HepG2 (cell line): ENCODE results near the gene SMIM38. TPM values are rescaled to one million over a fixed set of nuclear protein-coding genes. Genes with fewer than 3 reads are reported as not detected.

Experiments used
- ATAC-seq: fragments of 200-7000 bp; cut with Tn5 transposase; 3 replicates; pipeline ENCODE4 v1.9.1; 2020; ENCODE audit warnings: mild to moderate bottlenecking, moderate library complexity
- BruUV-seq: library from RNA; stranded (reverse); fragments of 400-500 nt; replicated peaks from 2 replicates; lab custom pipeline; 2021; lab: Mats Ljungman, UMichigan
- CTCF ChIA-PET: fragments of 300-600 bp; formaldehyde crosslinking; extraction: SDS; loops from one replicate; lab custom pipeline; 2021; ENCODE audit warnings: low total read pairs, inconsistent platforms, low intra/inter-chr PET ratio; lab: Yijun Ruan, JAX
- POLR2A ChIA-PET: fragments of 350-600 bp; sonication (Branson Sonifier 250); formaldehyde crosslinking; loops from one replicate; lab custom pipeline; 2020; ENCODE audit warnings: antibody characterized with exemption, inconsistent platforms; lab: Yijun Ruan, JAX
- DNase-seq: peaks from one replicate; pipeline ENCODE4 v3.0.0-alpha.2; 2015; ENCODE audit warnings: low spot score
- FAIRE-seq: peaks from 3 replicates; lab custom pipeline; 2011; peaks lifted over from hg19 to GRCh38; lab: Jason Lieb, UNC
- H2AFZ ChIP-seq: one replicate; pipeline ENCODE4 v1.6.1; 2011; ENCODE audit warnings: low read length, inconsistent platforms
- H3K27ac ChIP-seq: fragments of 300-600 bp; 3 replicates; pipeline ENCODE4 v1.8.0; 2011; ENCODE audit warnings: mixed run types, mild to moderate bottlenecking, mixed read lengths, low read length, inconsistent platforms; ENCODE audit not compliant: insufficient read depth; ENCODE audit errors: extremely low read length
- H3K27me3 ChIP-seq, 2 experiments: fragments of 200-600 bp in 1 of 2; 2 replicates in 1 of 2; 3 replicates in 1 of 2; pipeline versions ENCODE4 v1.6.0 to v1.8.0; 2011; ENCODE audit warnings: low read length in 2 of 2, mild to moderate bottlenecking in 2 of 2, moderate library complexity in 2 of 2, inconsistent platforms in 1 of 2; ENCODE audit not compliant: insufficient read depth in 2 of 2, control insufficient read depth in 1 of 2
- H3K36me3 ChIP-seq, 2 experiments: fragments of 200-600 bp in 1 of 2; replicated peaks in 1 of 2; 2 replicates in 1 of 2; 3 replicates in 1 of 2; pipeline versions ENCODE4 v1.5.1 to v1.8.0; 2011; ENCODE audit warnings: low read length in 2 of 2, inconsistent platforms in 1 of 2; ENCODE audit not compliant: insufficient read depth in 2 of 2, control insufficient read depth in 1 of 2
- H3K4me1 ChIP-seq: 2 replicates; pipeline ENCODE4 v1.5.1; 2012; ENCODE audit warnings: low read length, inconsistent platforms; ENCODE audit not compliant: insufficient read depth
- H3K4me2 ChIP-seq: 2 replicates; pipeline ENCODE4 v1.6.0; 2011; ENCODE audit warnings: low read depth, low read length, inconsistent platforms
- H3K4me3 ChIP-seq, 3 experiments: fragments of 200-600 bp in 1 of 3; sonication (generic), shearing (Covaris generic) in 1 of 3; replicated peaks in 1 of 3; 2 replicates each; pipeline ENCODE4 v1.5.1; 2011 to 2016; ENCODE audit warnings: low read length in 3 of 3, inconsistent platforms in 2 of 3, low read depth in 2 of 3, mild to moderate bottlenecking in 2 of 3, control low read depth in 1 of 3, mixed read lengths in 1 of 3; ENCODE audit not compliant: insufficient read depth in 1 of 3
- H3K79me2 ChIP-seq: one replicate; pipeline ENCODE4 v1.6.1; 2011; ENCODE audit warnings: low read length, inconsistent platforms; ENCODE audit not compliant: insufficient read depth
- H3K9ac ChIP-seq: 2 replicates; pipeline ENCODE4 v1.6.0; 2011; ENCODE audit warnings: mild to moderate bottlenecking, low read depth, low read length, inconsistent platforms; ENCODE audit not compliant: insufficient read depth
- H3K9me3 ChIP-seq: 2 replicates; pipeline ENCODE4 v1.5.1; 2012; ENCODE audit warnings: mild to moderate bottlenecking, low read length
- H4K20me1 ChIP-seq: 2 replicates; pipeline ENCODE4 v1.6.0; 2011; ENCODE audit warnings: inconsistent platforms, mild to moderate bottlenecking, low read length, moderate library complexity; ENCODE audit not compliant: insufficient read depth
- CEBPB ChIP-seq: IDR thresholded peaks from 2 replicates; pipeline ENCODE4 v1.6.1; 2011; ENCODE audit warnings: low read depth, low read length, improper control_type of control experiment, borderline replicate concordance
- FOXK2 ChIP-seq: fragments of 450-650 bp; IDR thresholded peaks from 2 replicates; pipeline ENCODE4 v1.6.1; 2016
- HNRNPK ChIP-seq: fragments of 200-400 bp; formaldehyde crosslinking; IDR thresholded peaks from 2 replicates; pipeline ENCODE4 v1.6.1; 2018; ENCODE audit warnings: low read length, low read depth, moderate library complexity, mild to moderate bottlenecking; ENCODE audit not compliant: poor library complexity, severe bottlenecking
- HOMEZ ChIP-seq: IDR thresholded peaks from 2 replicates; pipeline ENCODE4 v1.6.1; 2016; ENCODE audit warnings: low read depth
- PLSCR1 ChIP-seq: sonication (generic); formaldehyde crosslinking; IDR thresholded peaks from 2 replicates; pipeline ENCODE4 v1.5.0; 2020; ENCODE audit warnings: missing genetic modification reagents, mild to moderate bottlenecking, borderline replicate concordance
- SIX1 ChIP-seq: sonication (generic); formaldehyde crosslinking; IDR thresholded peaks from 2 replicates; pipeline ENCODE4 v1.4.0; 2020; ENCODE audit warnings: missing genetic modification reagents, borderline replicate concordance
- SP4 ChIP-seq: sonication (generic); formaldehyde crosslinking; IDR thresholded peaks from 2 replicates; pipeline ENCODE4 v1.8.1; 2023; ENCODE audit warnings: mild to moderate bottlenecking, missing genetic modification reagents
- ZNF337 ChIP-seq: sonication (generic); formaldehyde crosslinking; IDR thresholded peaks from 2 replicates; pipeline ENCODE4 v1.5.1; 2020; ENCODE audit warnings: missing genetic modification reagents, low read depth, mild to moderate bottlenecking, borderline replicate concordance
- ZNF510 ChIP-seq: sonication (generic); formaldehyde crosslinking; IDR thresholded peaks from 2 replicates; pipeline ENCODE4 v1.4.0; 2020; ENCODE audit warnings: low read depth, mild to moderate bottlenecking, missing genetic modification reagents
- ZNF558 ChIP-seq: sonication (generic); formaldehyde crosslinking; IDR thresholded peaks from 2 replicates; pipeline ENCODE4 v1.9.0; 2022; ENCODE audit warnings: mild to moderate bottlenecking, missing genetic modification reagents, borderline replicate concordance
- ZNF740 ChIP-seq: sonication (generic); formaldehyde crosslinking; IDR thresholded peaks from 2 replicates; pipeline ENCODE4 v1.4.0; 2020; ENCODE audit warnings: missing genetic modification reagents
- WGBS: methylation state at CpG from one replicate; pipeline ENCODE4 v1.1.6; 2017; ENCODE audit warnings: low lambda C conversion rate; 5-methylcytosine and 5-hydroxymethylcytosine counted together
- in situ Hi-C: cut with HindIII; loops from 2 replicates; pipeline ENCODE4 v1.10.0; 2017; ENCODE audit warnings: low pct_unique_long_range_greater_than_20kb; ENCODE audit not compliant: extremely low pct_ligation_motif_present
- intact Hi-C: fragments of 100-400 bp; cut with micrococcal nuclease; formaldehyde crosslinking; loops from one replicate; pipeline ENCODE4 v1.10.0; 2022; ENCODE audit not compliant: unreplicated experiment
- polyA plus RNA-seq, 8 experiments: library from polyadenylated mRNA; depleted of rRNA in 3 of 8; stranded (reverse) in 7 of 8; unstranded in 1 of 8; fragments of >200 nt; fragmentation: Illumina TruSeq in 4 of 8; extraction: Trizol in 4 of 8; gene quantifications; 2 replicates each; pipeline versions ENCODE4 v1.2.1 to v1.2.3, GENCODE V29; 2011 to 2016; ENCODE audit warnings: low read depth in 4 of 8, missing spikeins in 1 of 8, mixed read lengths in 1 of 8; ENCODE audit not compliant: insufficient read depth in 1 of 8
- total RNA-seq, 5 experiments: library from RNA; depleted of rRNA; stranded (reverse); fragments of >200 nt; fragmentation: Illumina TruSeq; extraction: Trizol; gene quantifications; 2 replicates each; pipeline ENCODE4 v1.2.3, GENCODE V29; 2016; ENCODE audit warnings: low read depth in 1 of 5

The SMIM38 gene
- total and polyA plus RNA-seq, 2 of the 13 experiments (the other 11 are each of a cell fraction or from before 2014, with no cell fraction given), result 0.30 to 0.40 TPM

GRCh38 chr11:69167130-69167915 is 11.6 kb downstream of the SMIM38 start:
- TF ChIP-seq ZNF337 (CRISPR knock-in tag) (no peak), FOXK2 (no peak), PLSCR1 (no peak), ZNF510 (CRISPR knock-in tag) (no peak)
- ChIA-PET POLR2A (interaction anchor here (1.7 kb wide), 1 partner anchor 10 kb away, joined by 8 read pairs; no protein-coding TSS in a partner anchor), CTCF (no interaction called here)
- ATAC-seq (no peak; the same call in 2 of the 3 replicates), DNase-seq (no peak), FAIRE-seq (no peak)
- in situ Hi-C loops, result no loop called here
- Histone ChIP-seq H3K4me2 (no peak overlapping the region), H3K9me3 (no peaks in the 10 kb centered on the region), H3K4me3 (no peak overlapping the region), H3K9ac (no peak overlapping the region), H3K27me3 (peaks cover 0 to 13% of the 10 kb centered on the region in 2 experiments; a peak in 1 of 5 replicates), H3K79me2 (no peaks in the 10 kb centered on the region), H3K27ac (no peak overlapping the region), H3K36me3 (no peaks in the 10 kb centered on the region), H4K20me1 (no peaks in the 10 kb centered on the region), H2AFZ (no peak overlapping the region), H3K4me1 (peaks cover 10% of the 10 kb centered on the region)
- intact Hi-C loops, result no loop called here
- no TSS peak for BruUV-seq
- 47% methylated on average over 9 of the region's 10 CpGs for WGBS

GRCh38 chr11:69167916-69168691 is 12.4 kb downstream of the SMIM38 start:
- 21% methylated on average over 9 of the region's 9 CpGs for WGBS
- no peak for DNase-seq
- no peak for FAIRE-seq
- ATAC-seq, result no peak
- Histone ChIP-seq H3K4me3 (no peak overlapping the region), H4K20me1 (no peaks in the 10 kb centered on the region), H3K4me2 (no peak overlapping the region), H3K9me3 (no peaks in the 10 kb centered on the region), H3K4me1 (peaks cover 10% of the 10 kb centered on the region), H3K27ac (no peak overlapping the region), H3K79me2 (no peaks in the 10 kb centered on the region), H3K36me3 (no peaks in the 10 kb centered on the region), H3K9ac (no peak overlapping the region), H2AFZ (no peak overlapping the region), H3K27me3 (peaks cover 0 to 13% of the 10 kb centered on the region in 2 experiments; a peak in 1 of 5 replicates)
- ChIA-PET CTCF (no interaction called here), POLR2A (interaction anchor here (1.7 kb wide), 1 partner anchor 11 kb away, joined by 8 read pairs; no protein-coding TSS in a partner anchor)
- in situ Hi-C loops (no loop called here), intact Hi-C loops (no loop called here)
- no TSS peak for BruUV-seq
- TF ChIP-seq CEBPB, result peak; percentile 64
- no peak for TF ChIP-seq ZNF740
- TF ChIP-seq SIX1 (CRISPR knock-in tag), result no peak
- TF ChIP-seq HOMEZ, result no peak
- no peak for TF ChIP-seq HNRNPK
- TF ChIP-seq SP4 (CRISPR knock-in tag), result no peak
- no peak for TF ChIP-seq ZNF558 (CRISPR knock-in tag)
